Measurements from ENCODE around the gene MTMR3. TPM values are rescaled to one million over a fixed set of nuclear protein-coding genes. Genes with fewer than 3 reads are reported as not detected.
"Not testable (repeated sequence)": the region's sequence is repeated elsewhere in the genome, so short reads cannot be mapped to it uniquely, and the experiment has no call there.

The MTMR3 gene
- total RNA-seq (10 to 100 TPM; 20.6 to 22.5 TPM), polyA plus RNA-seq (19.7 TPM)

DNA sequence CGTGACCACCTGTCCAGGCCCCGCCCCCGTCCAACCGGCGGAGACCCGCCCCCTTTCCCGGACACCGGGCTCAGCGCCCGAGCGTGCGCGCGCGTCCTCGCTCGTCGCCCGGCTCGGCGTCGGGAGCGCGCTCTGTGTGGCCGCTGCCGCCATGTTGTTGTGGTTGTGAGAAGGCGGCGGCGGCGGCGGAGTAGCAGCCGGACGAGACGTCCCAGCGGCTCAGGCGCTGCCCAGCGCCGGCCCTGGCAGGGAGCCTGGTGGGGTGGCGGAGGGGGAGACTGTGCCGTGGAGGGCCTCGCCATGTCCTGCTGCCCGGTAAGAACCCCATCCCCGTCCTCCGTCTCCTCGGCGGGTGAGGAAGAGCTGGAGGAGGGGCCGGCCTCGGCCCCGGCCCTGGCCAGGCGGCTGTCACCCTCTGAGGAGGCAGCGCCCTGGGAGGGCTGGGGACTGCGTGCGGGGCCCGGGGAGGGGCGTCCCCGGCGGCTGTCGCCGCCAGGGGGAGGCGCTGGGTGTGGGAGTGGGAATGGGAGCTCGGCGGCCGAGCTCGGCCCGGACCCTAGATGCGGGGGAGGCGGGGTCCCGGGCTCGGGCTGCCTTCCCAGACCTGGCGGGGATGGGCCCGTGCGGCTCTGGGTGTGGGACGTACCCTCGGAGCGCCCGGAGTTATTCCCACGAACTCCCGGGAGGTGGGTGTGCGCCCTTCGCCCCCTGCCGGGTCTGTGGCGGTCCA, at the start of gene MTMR3:
MTMR3 (plus strand) TSS at position 130 of the 730 bp plus-strand sequence. CDS start 87,886 bp downstream, outside the sequence.
- peaks cover under 1 to 11% (median 2%) of the 10 kb centered on the region in 3 donors for H3K4me1 Mint-ChIP-seq
- H3K36me3 ChIP-seq (ENCODE audit: insufficient read depth, low read length), result no peaks in the 10 kb centered on the region
- ChIA-PET CTCF (no interaction called here), POLR2A (interaction anchor here (0.7 to 0.8 kb wide), 2 partner anchors 45 to 117 kb away, joined by 3 to 4 read pairs; partner anchors contain the start of genes ASCC2 and ZMAT5)
- no peaks in the 10 kb centered on the region for H3K27me3 ChIP-seq (ENCODE audit: insufficient read depth, low read length, poor library complexity, severe bottlenecking)
- peaks cover 0 to 3% (median 0%) of the 10 kb centered on the region in 3 donors for H3K36me3 Mint-ChIP-seq
- peak within 1 kb of the TSS in 6 of 7 donors; percentile 41 to 94 (median 92) for H3K4me3 Mint-ChIP-seq
- peak within 1 kb of the TSS; percentile 65 to 96 (median 89) for H3K27ac Mint-ChIP-seq
- no peaks in the 10 kb centered on the region for H3K9me3 Mint-ChIP-seq
- H3K4me1 ChIP-seq (ENCODE audit: insufficient read depth, low read length), result peaks cover 34% of the 10 kb centered on the region
- peaks cover 2 to 4% of the 10 kb centered on the region in 2 donors for H3K27me3 Mint-ChIP-seq
- peak; percentile 83 to 90 (median 88) for DNase-seq
- peak within 1 kb of the TSS; percentile 74 for H3K27ac ChIP-seq (ENCODE audit: low read depth, low read length)
- no peaks in the 10 kb centered on the region for H3K9me3 ChIP-seq (ENCODE audit: low read length)
- peak within 1 kb of the TSS; percentile 77 for H3K4me3 ChIP-seq (ENCODE audit: low read length)

DNA sequence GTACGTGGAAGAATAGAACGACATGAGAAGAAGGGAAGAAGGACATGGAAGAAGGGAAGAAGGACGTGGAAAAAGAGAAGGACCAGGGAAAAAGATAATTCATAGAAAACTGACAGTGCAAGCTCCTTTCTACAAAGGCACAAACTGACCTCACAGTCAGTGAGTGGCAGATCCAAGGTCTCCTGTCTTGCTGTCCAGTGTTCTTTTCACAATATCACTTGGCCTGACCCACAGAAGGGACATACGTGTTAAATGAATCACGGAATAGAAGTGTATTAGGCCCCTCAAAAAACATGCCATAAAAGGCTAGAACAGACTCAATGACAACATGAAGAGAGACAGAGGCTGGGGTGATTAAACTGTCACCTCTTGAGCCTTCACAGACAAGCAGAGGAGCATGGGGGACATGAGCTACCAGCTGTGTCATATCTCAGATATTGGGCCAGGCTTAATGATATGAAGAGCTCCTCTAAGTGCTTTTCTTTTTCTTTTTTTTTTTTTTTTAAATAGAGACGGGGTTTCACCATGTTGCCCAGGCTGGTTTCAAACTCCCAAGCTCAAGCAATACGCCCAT, 49.5 kb upstream of the MTMR3 start:
- Mint-ChIP-seq H3K4me3 (no peak overlapping the region), H3K27ac (peak overlapping the region in 1 of 8 donors; percentile 45), H3K4me1 (peaks cover 37 to 61% (median 52%) of the 10 kb centered on the region in 3 donors), H3K9me3 (no peaks in the 10 kb centered on the region), H3K36me3 (peaks cover 0 to 67% (median 19%) of the 10 kb centered on the region in 3 donors), H3K27me3 (no peaks in the 10 kb centered on the region)
- ChIA-PET CTCF (no interaction called here), POLR2A (no interaction called here)
- Histone ChIP-seq H3K9me3 (ENCODE audit: low read length) (no peaks in the 10 kb centered on the region), H3K4me3 (ENCODE audit: low read length) (no peak overlapping the region), H3K27ac (ENCODE audit: low read depth, low read length) (no peak overlapping the region), H3K27me3 (ENCODE audit: insufficient read depth, low read length, poor library complexity, severe bottlenecking) (no peaks in the 10 kb centered on the region), H3K4me1 (ENCODE audit: insufficient read depth, low read length) (peaks cover 10% of the 10 kb centered on the region), H3K36me3 (ENCODE audit: insufficient read depth, low read length) (peaks cover 29% of the 10 kb centered on the region)
- no peak for DNase-seq

DNA sequence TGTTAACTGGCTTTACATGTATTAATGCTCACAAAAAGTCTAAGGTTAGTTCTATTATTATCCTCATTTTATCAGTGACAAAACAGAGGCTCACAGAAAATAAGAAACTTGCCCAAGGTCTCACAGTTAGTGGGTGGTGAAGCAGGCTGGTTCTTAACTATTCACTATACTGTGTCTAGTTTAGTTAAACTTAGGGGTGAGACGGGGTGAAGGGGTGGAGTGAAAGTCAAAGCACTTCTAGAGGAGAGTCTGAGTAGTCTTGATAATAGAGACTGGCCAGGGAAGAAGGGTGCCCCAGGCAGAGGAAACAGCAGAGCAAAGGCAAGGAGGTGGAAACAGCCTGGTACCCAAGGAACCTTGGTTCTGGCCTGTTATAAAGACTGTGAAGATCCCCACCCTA, 48.9 kb upstream of the MTMR3 start:
- ChIA-PET CTCF (no interaction called here), POLR2A (no interaction called here)
- H3K36me3 ChIP-seq (ENCODE audit: insufficient read depth, low read length), result peaks cover 28% of the 10 kb centered on the region
- H3K27me3 ChIP-seq (ENCODE audit: insufficient read depth, low read length, poor library complexity, severe bottlenecking), result no peaks in the 10 kb centered on the region
- no peaks in the 10 kb centered on the region for H3K9me3 Mint-ChIP-seq
- H3K27ac ChIP-seq (ENCODE audit: low read depth, low read length), result no peak overlapping the region
- H3K4me1 ChIP-seq (ENCODE audit: insufficient read depth, low read length), result peaks cover 16% of the 10 kb centered on the region
- no peak for DNase-seq
- no peak overlapping the region for H3K4me3 ChIP-seq (ENCODE audit: low read length)
- H3K36me3 Mint-ChIP-seq, result peaks cover 0 to 65% (median 17%) of the 10 kb centered on the region in 3 donors
- H3K4me1 Mint-ChIP-seq, result peaks cover 43 to 65% (median 55%) of the 10 kb centered on the region in 3 donors
- H3K4me3 Mint-ChIP-seq, result peak overlapping the region in 1 of 7 donors; percentile 64
- H3K9me3 ChIP-seq (ENCODE audit: low read length), result no peaks in the 10 kb centered on the region
- H3K27ac Mint-ChIP-seq, result peak overlapping the region in 3 of 8 donors; percentile 0 to 50 (median 6)
- no peaks in the 10 kb centered on the region for H3K27me3 Mint-ChIP-seq

DNA sequence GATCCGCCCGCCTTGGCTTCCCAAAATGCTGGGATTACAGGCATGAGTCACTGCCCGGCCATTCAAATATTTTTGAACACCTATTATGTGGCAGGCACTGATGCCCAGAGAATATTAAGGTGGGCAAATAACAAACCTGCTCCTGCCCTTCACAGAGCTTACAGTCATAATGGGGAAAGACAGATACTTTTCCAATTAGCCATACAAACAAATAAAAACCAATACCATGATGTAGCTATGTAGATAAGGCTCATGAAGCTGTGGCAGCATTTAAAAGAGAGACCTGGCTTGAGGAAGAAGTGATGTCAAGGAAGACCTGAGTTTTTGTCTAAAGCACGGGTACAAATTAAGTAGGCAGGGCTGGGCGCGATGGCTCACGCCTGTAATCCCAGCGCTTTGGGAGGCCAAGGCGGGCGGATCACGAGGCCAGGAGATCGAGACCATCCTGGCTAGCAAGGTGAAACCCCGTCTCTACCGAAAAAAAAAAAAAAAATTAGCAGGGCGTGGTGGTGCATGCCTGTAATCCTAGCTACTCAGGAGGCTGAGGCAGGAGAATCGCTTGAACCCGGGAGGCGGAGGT, 46.1 kb upstream of the MTMR3 start:
- DNase-seq; H3K9me3 Mint-ChIP-seq; H3K27ac ChIP-seq (ENCODE audit: low read depth, low read length); H3K27me3 Mint-ChIP-seq; H3K27me3 ChIP-seq (ENCODE audit: insufficient read depth, low read length, poor library complexity, severe bottlenecking); H3K4me3 ChIP-seq (ENCODE audit: low read length); H3K36me3 ChIP-seq (ENCODE audit: insufficient read depth, low read length); H3K9me3 ChIP-seq (ENCODE audit: low read length): not testable (repeated sequence)
- H3K36me3 Mint-ChIP-seq, result peaks cover 3 to 37% (median 8%) of the 10 kb centered on the region in 3 donors
- peak overlapping the region; percentile 91 to 100 (median 96) for H3K4me3 Mint-ChIP-seq
- H3K27ac Mint-ChIP-seq, result peak overlapping the region; percentile 43 to 99 (median 81)
- peaks cover 36 to 52% (median 48%) of the 10 kb centered on the region in 3 donors for H3K4me1 Mint-ChIP-seq
- ChIA-PET POLR2A (interaction anchor here (1.3 kb wide), 1 partner anchor 13 kb away, joined by 3 read pairs; no protein-coding TSS in a partner anchor), CTCF (interaction anchor here (0.6 to 1.9 kb wide), 2 partner anchors 10 to 30 kb away, joined by 4 to 5 read pairs; no protein-coding TSS in a partner anchor)
- peaks cover 16% of the 10 kb centered on the region for H3K4me1 ChIP-seq (ENCODE audit: insufficient read depth, low read length)

DNA sequence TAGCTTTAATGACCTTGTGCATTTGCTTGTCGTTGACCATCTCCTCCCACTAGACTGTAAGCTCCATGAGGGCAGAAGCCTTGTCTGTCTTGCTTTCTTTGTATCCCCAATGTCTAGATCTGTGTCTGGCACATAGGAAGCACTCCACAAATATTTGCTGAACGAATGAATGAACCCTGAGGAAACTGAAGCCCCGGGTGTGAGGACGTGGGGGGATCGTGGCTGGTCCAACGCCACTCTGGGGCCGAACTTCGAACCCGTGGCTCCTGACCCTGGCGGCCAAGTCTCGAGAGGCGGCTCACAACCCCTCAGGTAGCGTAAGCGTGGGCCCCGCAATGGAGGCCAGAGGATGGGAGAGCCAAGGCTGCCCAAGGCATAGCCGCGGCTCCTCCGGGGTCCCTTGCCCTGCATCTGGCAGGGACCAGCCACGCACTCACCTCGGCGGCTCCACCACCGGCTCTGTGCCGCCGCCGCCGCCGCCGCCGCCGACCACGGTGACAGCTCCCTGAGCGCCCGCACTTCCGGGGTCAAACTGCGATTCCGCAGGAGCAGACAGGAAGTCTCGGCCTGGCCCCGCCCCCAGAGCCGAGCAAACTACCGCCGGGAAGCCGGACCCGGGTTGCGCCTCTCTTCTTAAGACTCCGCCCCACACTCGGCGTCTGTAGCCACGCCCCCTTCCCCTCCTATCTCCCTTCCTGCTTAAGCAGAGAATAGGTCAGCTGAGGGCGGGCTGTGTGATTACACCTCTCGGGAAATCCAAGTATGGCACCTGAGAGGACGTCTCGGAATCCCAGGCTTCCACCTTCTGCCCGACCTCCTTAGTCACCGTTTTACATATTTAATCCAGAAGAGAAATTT, 45.0 kb upstream of the MTMR3 start, which contains the start of gene ASCC2:
ASCC2 (minus strand) TSS at position 534 of the 858 bp plus-strand sequence. CDS start 5,949 bp downstream, outside the sequence.
- H3K27me3 Mint-ChIP-seq, result no peaks in the 10 kb centered on the region
- H3K9me3 Mint-ChIP-seq, result no peaks in the 10 kb centered on the region
- Histone ChIP-seq H3K9me3 (ENCODE audit: low read length) (no peaks in the 10 kb centered on the region), H3K4me3 (ENCODE audit: low read length) (peak within 1 kb of the TSS; percentile 98), H3K27ac (ENCODE audit: low read depth, low read length) (peak within 1 kb of the TSS; percentile 68), H3K4me1 (ENCODE audit: insufficient read depth, low read length) (peaks cover 16% of the 10 kb centered on the region), H3K27me3 (ENCODE audit: insufficient read depth, low read length, poor library complexity, severe bottlenecking) (no peaks in the 10 kb centered on the region), H3K36me3 (ENCODE audit: insufficient read depth, low read length) (peaks cover 6% of the 10 kb centered on the region)
- peaks cover 34 to 47% (median 42%) of the 10 kb centered on the region in 3 donors for H3K4me1 Mint-ChIP-seq
- H3K27ac Mint-ChIP-seq, result peak within 1 kb of the TSS; percentile 87 to 99 (median 97)
- ChIA-PET POLR2A (interaction anchor here (0.6 to 1.3 kb wide), 4 partner anchors 12 to 284 kb away, joined by 3 to 4 read pairs (median 4); partner anchors contain the start of genes MTMR3, THOC5, UQCR10 and ZMAT5), CTCF (interaction anchor here (1.9 kb wide), 1 partner anchor 9 kb away, joined by 5 read pairs; no protein-coding TSS in a partner anchor)
- H3K4me3 Mint-ChIP-seq, result peak within 1 kb of the TSS; percentile 91 to 100 (median 96)
- DNase-seq, result peak; percentile 98 to 99 (median 99)
- H3K36me3 Mint-ChIP-seq, result peaks cover 3 to 31% (median 8%) of the 10 kb centered on the region in 3 donors

DNA sequence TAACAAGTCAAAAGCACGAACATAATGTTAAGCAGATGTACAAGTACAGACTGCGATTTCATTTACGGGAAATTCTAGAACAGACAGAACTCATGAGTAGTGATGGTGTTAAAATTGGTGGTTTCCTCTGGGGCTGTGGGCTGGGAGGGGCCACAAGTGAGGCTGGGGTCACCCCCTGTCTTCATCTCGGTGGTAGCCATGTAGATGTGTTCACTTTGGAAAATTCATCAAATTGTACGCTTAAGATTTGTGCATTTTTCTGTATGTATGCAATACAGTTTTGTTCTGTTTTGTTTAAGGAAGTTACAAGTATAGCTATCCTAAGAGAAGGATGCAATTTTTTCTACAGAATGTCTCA, 44.4 kb upstream of the MTMR3 start:
- Mint-ChIP-seq H3K27me3 (no peaks in the 10 kb centered on the region), H3K9me3 (no peaks in the 10 kb centered on the region), H3K27ac (peak overlapping the region; percentile 87 to 99 (median 97)), H3K4me1 (peaks cover 34 to 41% (median 36%) of the 10 kb centered on the region in 3 donors), H3K36me3 (peaks cover 3 to 25% (median 3%) of the 10 kb centered on the region in 3 donors), H3K4me3 (peak overlapping the region; percentile 91 to 100 (median 96))
- no peak for DNase-seq
- Histone ChIP-seq H3K27me3 (ENCODE audit: insufficient read depth, low read length, poor library complexity, severe bottlenecking) (no peaks in the 10 kb centered on the region), H3K36me3 (ENCODE audit: insufficient read depth, low read length) (peaks cover 4% of the 10 kb centered on the region), H3K4me3 (ENCODE audit: low read length) (peak overlapping the region; percentile 61), H3K4me1 (ENCODE audit: insufficient read depth, low read length) (peaks cover 16% of the 10 kb centered on the region), H3K9me3 (ENCODE audit: low read length) (no peaks in the 10 kb centered on the region), H3K27ac (ENCODE audit: low read depth, low read length) (peak overlapping the region; percentile 20)
- ChIA-PET POLR2A (interaction anchor here (1.2 kb wide), 1 partner anchor 285 kb away, joined by 4 read pairs; the partner anchor contains the start of gene THOC5), CTCF (interaction anchor here (0.9 to 1.9 kb wide), 2 partner anchors 8 to 166 kb away, joined by 3 to 5 read pairs; no protein-coding TSS in a partner anchor)

DNA sequence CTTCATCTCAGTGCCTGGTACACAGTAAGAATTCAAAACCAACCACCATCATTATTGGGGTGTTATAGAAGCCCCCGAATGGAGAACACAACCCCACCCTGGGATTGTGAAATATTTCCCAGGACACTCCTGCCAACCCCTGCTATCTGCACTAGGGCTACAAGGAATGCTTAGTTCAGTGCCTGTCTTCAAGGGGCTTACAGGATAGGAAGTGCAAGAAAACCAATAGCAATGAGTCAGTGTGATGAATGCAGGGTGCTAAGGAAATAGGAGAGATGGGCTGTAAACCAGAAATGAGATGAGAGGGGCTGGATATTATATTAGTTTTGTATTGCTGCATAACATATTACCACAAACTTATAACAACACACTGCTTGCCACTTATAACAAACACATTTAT, 43.9 kb upstream of the MTMR3 start:
- no peaks in the 10 kb centered on the region for H3K27me3 Mint-ChIP-seq
- no peak overlapping the region for H3K27ac ChIP-seq (ENCODE audit: low read depth, low read length)
- H3K27me3 ChIP-seq (ENCODE audit: insufficient read depth, low read length, poor library complexity, severe bottlenecking), result no peaks in the 10 kb centered on the region
- peak overlapping the region; percentile 91 to 100 (median 96) for H3K4me3 Mint-ChIP-seq
- POLR2A ChIA-PET, result no interaction called here
- H3K4me3 ChIP-seq (ENCODE audit: low read length), result peak overlapping the region; percentile 61
- no peaks in the 10 kb centered on the region for H3K9me3 ChIP-seq (ENCODE audit: low read length)
- CTCF ChIA-PET, result interaction anchor here (0.9 kb wide), 1 partner anchor 165 kb away, joined by 3 read pairs; no protein-coding TSS in a partner anchor
- no peaks in the 10 kb centered on the region for H3K9me3 Mint-ChIP-seq
- peaks cover 3 to 22% (median 3%) of the 10 kb centered on the region in 3 donors for H3K36me3 Mint-ChIP-seq
- H3K27ac Mint-ChIP-seq, result peak overlapping the region in 7 of 8 donors; percentile 87 to 99 (median 98)
- H3K36me3 ChIP-seq (ENCODE audit: insufficient read depth, low read length), result peaks cover 3% of the 10 kb centered on the region
- peaks cover 32 to 40% (median 36%) of the 10 kb centered on the region in 3 donors for H3K4me1 Mint-ChIP-seq
- no peak for DNase-seq
- peaks cover 16% of the 10 kb centered on the region for H3K4me1 ChIP-seq (ENCODE audit: insufficient read depth, low read length)

Data from CD8-positive, alpha-beta memory T cell (primary cell).